ENCODE data around the gene SMAD2. TPM values are rescaled to one million over a fixed set of nuclear protein-coding genes. Genes with fewer than 3 reads are reported as not detected.

SMAD2 gene
- total RNA-seq, 2 donors from 2014 or later: 103 to 114 TPM

- intact Hi-C loops (cut with DNase I): no loop called here
- DNase-seq (ENCODE audit: low spot score): no peak
Observed at GRCh38 chr18:47935321-47936055, 5.0 kb upstream of the SMAD2 start.

GRCh38 chr18:47932603-47933002 is 2.1 kb upstream of the SMAD2 start:
- intact Hi-C loops (cut with DNase I): loop anchor here in 1 of 2 donors (2.0 kb wide), 1 partner anchor 70 kb away; no protein-coding TSS in a partner anchor
- no peak for DNase-seq (ENCODE audit: low spot score)

- intact Hi-C loops (cut with DNase I): loop anchor here in 1 of 2 donors (2.0 kb wide), 1 partner anchor 69 kb away; no protein-coding TSS in a partner anchor
- no peak for DNase-seq (ENCODE audit: low spot score)
Observed at GRCh38 chr18:47932190-47932589, 1.7 kb upstream of the SMAD2 start.

- intact Hi-C loops (cut with DNase I): loop anchor here in 1 of 2 donors (2.0 kb wide), 1 partner anchor 69 kb away; no protein-coding TSS in a partner anchor
- DNase-seq (ENCODE audit: low spot score): no peak
Observed at GRCh38 chr18:47931718-47932103, 1.3 kb upstream of the SMAD2 start.

GRCh38 chr18:47930931-47931717 is 665 bp upstream of the SMAD2 start:
- peak; percentile 99 for DNase-seq (ENCODE audit: low spot score)
- intact Hi-C loops (cut with DNase I): no loop called here

- intact Hi-C loops (cut with DNase I): no loop called here
- DNase-seq (ENCODE audit: low spot score): no peak
Observed at GRCh38 chr18:47929681-47930198, 719 bp downstream of the SMAD2 start.

GRCh38 chr18:47928466-47928865 is 2.0 kb downstream of the SMAD2 start:
- DNase-seq (ENCODE audit: low spot score): no peak
- intact Hi-C loops (cut with DNase I): no loop called here

- intact Hi-C loops (cut with DNase I): no loop called here
- no peak for DNase-seq (ENCODE audit: low spot score)
Observed at GRCh38 chr18:47926101-47926850, 4.2 kb downstream of the SMAD2 start.

- intact Hi-C loops (cut with DNase I): no loop called here
- no peak for DNase-seq (ENCODE audit: low spot score)
Observed at GRCh38 chr18:47919916-47920315, 10.5 kb downstream of the SMAD2 start.

GRCh38 chr18:47917923-47918610 is 12.4 kb downstream of the SMAD2 start:
- intact Hi-C loops (cut with DNase I): no loop called here

GRCh38 chr18:47915930-47916329 is 14.5 kb downstream of the SMAD2 start:
- DNase-seq (ENCODE audit: low spot score): no peak
- intact Hi-C loops (cut with DNase I): no loop called here

More at GRCh38 chr18:47917923-47918610, 12.4 kb downstream of the SMAD2 start:
- no peak for DNase-seq (ENCODE audit: low spot score)

- no peak for DNase-seq (ENCODE audit: low spot score)
Observed at GRCh38 chr18:47915229-47915628, 15.2 kb downstream of the SMAD2 start.

GRCh38 chr18:47912794-47913585 is 17.5 kb downstream of the SMAD2 start:
- intact Hi-C loops (cut with DNase I): no loop called here
- DNase-seq (ENCODE audit: low spot score): no peak

More at GRCh38 chr18:47915229-47915628, 15.2 kb downstream of the SMAD2 start:
- intact Hi-C loops (cut with DNase I): no loop called here

- intact Hi-C loops (cut with DNase I): no loop called here
Observed at GRCh38 chr18:47912343-47912742, 18.1 kb downstream of the SMAD2 start.

GRCh38 chr18:47911877-47912276 is 18.6 kb downstream of the SMAD2 start:
- no peak for DNase-seq (ENCODE audit: low spot score)
- intact Hi-C loops (cut with DNase I): no loop called here

More at GRCh38 chr18:47912343-47912742, 18.1 kb downstream of the SMAD2 start:
- DNase-seq (ENCODE audit: low spot score): no peak

- DNase-seq (ENCODE audit: low spot score): no peak
- intact Hi-C loops (cut with DNase I): no loop called here
Observed at GRCh38 chr18:47909484-47909883, 21.0 kb downstream of the SMAD2 start.

GRCh38 chr18:47908592-47908991 is 21.9 kb downstream of the SMAD2 start:
- no peak for DNase-seq (ENCODE audit: low spot score)
- intact Hi-C loops (cut with DNase I): no loop called here

GRCh38 chr18:47906408-47906807 is 24.1 kb downstream of the SMAD2 start:
- intact Hi-C loops (cut with DNase I): no loop called here
- no peak for DNase-seq (ENCODE audit: low spot score)
